Keratinocyte (primary cell): ENCODE results near the gene TNS3. TPM values are rescaled to one million over a fixed set of nuclear protein-coding genes. Genes with fewer than 3 reads are reported as not detected.

ENCODE experiments used
- DNase-seq: peaks from one replicate; pipeline ENCODE4 v3.0.0-alpha.2; 2011; ENCODE audit warnings: low read depth, missing footprints, low spot score
- FAIRE-seq: peaks from 2 replicates; lab custom pipeline; 2011; peaks lifted over from hg19 to GRCh38; lab: Jason Lieb, UNC
- H2AFZ ChIP-seq: 2 replicates; pipeline ENCODE4 v1.6.0; 2012; ENCODE audit warnings: low read length, control low read depth, inconsistent platforms; ENCODE audit not compliant: control insufficient read depth
- H3K27ac ChIP-seq: 2 replicates; pipeline ENCODE4 v1.5.1; 2011; ENCODE audit warnings: low read length; ENCODE audit not compliant: control insufficient read depth, insufficient read depth
- H3K27me3 ChIP-seq: 3 replicates; pipeline ENCODE4 v1.6.0; 2011; ENCODE audit warnings: low read length; ENCODE audit not compliant: control insufficient read depth, insufficient read depth; ENCODE audit errors: extremely low read depth
- H3K36me3 ChIP-seq, 2 experiments: 2 replicates in 1 of 2; 3 replicates in 1 of 2; pipeline ENCODE4 v1.5.1; 2011; ENCODE audit warnings: low read length in 2 of 2, mild to moderate bottlenecking in 1 of 2; ENCODE audit not compliant: control insufficient read depth in 2 of 2, insufficient read depth in 2 of 2; ENCODE audit errors: extremely low read depth in 1 of 2
- H3K4me1 ChIP-seq: 3 replicates; pipeline ENCODE4 v1.5.1; 2011; ENCODE audit warnings: low read length; ENCODE audit not compliant: control insufficient read depth, insufficient read depth; ENCODE audit errors: extremely low read depth
- H3K4me2 ChIP-seq: 3 replicates; pipeline ENCODE4 v1.6.0; 2011; ENCODE audit warnings: low read depth, low read length; ENCODE audit not compliant: control insufficient read depth, insufficient read depth; ENCODE audit errors: extremely low read depth
- H3K4me3 ChIP-seq, 3 experiments: fragments of 200-600 bp in 1 of 3; sonication (generic) in 1 of 3; 2 replicates in 2 of 3; 3 replicates in 1 of 3; pipeline ENCODE4 v1.5.1; 2011 to 2016; ENCODE audit warnings: low read length in 3 of 3, mild to moderate bottlenecking in 3 of 3, control low read depth in 2 of 3, inconsistent platforms in 1 of 3, low read depth in 1 of 3, mixed read lengths in 1 of 3, mixed run types in 1 of 3, moderate library complexity in 1 of 3; ENCODE audit not compliant: control insufficient read depth in 2 of 3, insufficient read depth in 2 of 3; ENCODE audit errors: extremely low read depth in 1 of 3
- H3K79me2 ChIP-seq: 2 replicates; pipeline ENCODE4 v1.6.0; 2012; ENCODE audit warnings: low read length; ENCODE audit not compliant: control insufficient read depth, insufficient read depth
- H3K9ac ChIP-seq: 3 replicates; pipeline ENCODE4 v1.6.0; 2011; ENCODE audit warnings: low read length; ENCODE audit not compliant: control insufficient read depth, insufficient read depth; ENCODE audit errors: extremely low read depth
- H3K9me1 ChIP-seq: 3 replicates; pipeline ENCODE4 v1.6.0; 2011; ENCODE audit warnings: low read length; ENCODE audit not compliant: control insufficient read depth, insufficient read depth; ENCODE audit errors: extremely low read depth
- H3K9me3 ChIP-seq: 2 replicates; pipeline ENCODE4 v1.5.1; 2012; ENCODE audit warnings: low read depth, low read length; ENCODE audit not compliant: control insufficient read depth
- H4K20me1 ChIP-seq: 3 replicates; pipeline ENCODE4 v1.6.0; 2011; ENCODE audit warnings: low read length; ENCODE audit not compliant: control insufficient read depth, insufficient read depth; ENCODE audit errors: extremely low read depth
- EZH2 ChIP-seq: IDR thresholded peaks from one replicate; pipeline ENCODE4 v1.6.1; 2012; ENCODE audit warnings: inconsistent platforms, mild to moderate bottlenecking, low read length, moderate library complexity
- dilution Hi-C: fragments of 300-500 bp; cut with MboI; formaldehyde crosslinking; loops from one replicate; pipeline ENCODE4 v1.7.0; 2020; ENCODE audit warnings: low sequenced_read_pairs; ENCODE audit not compliant: extremely low pct_ligation_motif_present
- polyA plus RNA-seq, 5 experiments: library from polyadenylated mRNA; depleted of rRNA in 3 of 5; stranded (reverse) in 3 of 5; stranded (forward) in 1 of 5; unstranded in 1 of 5; fragments of >200 nt; gene quantifications; 1 replicate in 1 of 5; 2 replicates in 3 of 5; 3 replicates in 1 of 5; pipeline versions ENCODE4 v1.2.1 to v1.2.3, GENCODE V29; 2011 to 2012; ENCODE audit warnings: missing spikeins in 2 of 5, low read depth in 1 of 5, low replicate concordance in 1 of 5
- TF ChIP-seq, protein P1 (sequence below), 3 experiments: IDR thresholded peaks in 1 of 3; conservative IDR thresholded peaks in 1 of 3; optimal IDR thresholded peaks in 1 of 3; 2 replicates in 2 of 3; 3 replicates in 1 of 3; pipeline versions ENCODE3 to v1.5.1; 2011; ENCODE audit warnings: low read length in 3 of 3, mild to moderate bottlenecking in 3 of 3, moderate library complexity in 2 of 3, control low read depth in 1 of 3, inconsistent platforms in 1 of 3; ENCODE audit not compliant: insufficient read depth in 2 of 3; ENCODE audit errors: extremely low read depth in 1 of 3

Gene TNS3
- polyA plus RNA-seq, 1 donor (not counting 4 experiments of a cell fraction or from before 2014, with no cell fraction given): 3.9 TPM

DNA sequence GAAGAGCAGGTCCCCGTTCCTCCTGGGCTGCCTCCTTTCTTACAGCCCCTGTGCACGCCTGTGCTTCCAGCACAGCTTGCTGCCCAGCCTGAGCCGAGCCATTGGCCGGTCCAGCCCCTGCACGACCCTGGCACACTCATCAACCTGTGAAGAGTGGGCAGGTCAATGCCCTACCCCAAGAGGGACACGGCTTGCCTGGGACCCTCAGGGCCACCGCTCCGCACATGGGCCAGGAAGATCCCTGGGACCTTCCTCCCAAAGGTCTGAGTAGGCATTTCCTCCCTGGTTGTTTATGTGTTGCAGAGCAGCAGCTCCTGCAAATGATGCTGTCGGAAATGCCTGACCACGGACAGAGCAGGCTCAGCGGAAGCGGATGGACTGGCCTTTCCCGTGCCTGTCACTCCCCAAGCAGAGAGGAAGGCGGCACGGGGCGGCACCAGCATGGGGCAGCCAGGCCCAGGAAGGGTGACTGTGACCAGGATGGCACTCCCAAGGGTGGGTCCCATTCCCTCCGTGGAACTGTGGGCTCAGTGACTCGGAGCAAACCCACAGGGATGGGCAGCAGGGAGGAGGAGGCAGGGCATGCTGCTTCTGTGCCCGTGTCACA is 252.5 kb downstream of the TNS3 start:
- Histone ChIP-seq H3K27ac (no peak overlapping the region), H4K20me1 (no peaks in the 10 kb centered on the region)
- no peak for DNase-seq

DNA sequence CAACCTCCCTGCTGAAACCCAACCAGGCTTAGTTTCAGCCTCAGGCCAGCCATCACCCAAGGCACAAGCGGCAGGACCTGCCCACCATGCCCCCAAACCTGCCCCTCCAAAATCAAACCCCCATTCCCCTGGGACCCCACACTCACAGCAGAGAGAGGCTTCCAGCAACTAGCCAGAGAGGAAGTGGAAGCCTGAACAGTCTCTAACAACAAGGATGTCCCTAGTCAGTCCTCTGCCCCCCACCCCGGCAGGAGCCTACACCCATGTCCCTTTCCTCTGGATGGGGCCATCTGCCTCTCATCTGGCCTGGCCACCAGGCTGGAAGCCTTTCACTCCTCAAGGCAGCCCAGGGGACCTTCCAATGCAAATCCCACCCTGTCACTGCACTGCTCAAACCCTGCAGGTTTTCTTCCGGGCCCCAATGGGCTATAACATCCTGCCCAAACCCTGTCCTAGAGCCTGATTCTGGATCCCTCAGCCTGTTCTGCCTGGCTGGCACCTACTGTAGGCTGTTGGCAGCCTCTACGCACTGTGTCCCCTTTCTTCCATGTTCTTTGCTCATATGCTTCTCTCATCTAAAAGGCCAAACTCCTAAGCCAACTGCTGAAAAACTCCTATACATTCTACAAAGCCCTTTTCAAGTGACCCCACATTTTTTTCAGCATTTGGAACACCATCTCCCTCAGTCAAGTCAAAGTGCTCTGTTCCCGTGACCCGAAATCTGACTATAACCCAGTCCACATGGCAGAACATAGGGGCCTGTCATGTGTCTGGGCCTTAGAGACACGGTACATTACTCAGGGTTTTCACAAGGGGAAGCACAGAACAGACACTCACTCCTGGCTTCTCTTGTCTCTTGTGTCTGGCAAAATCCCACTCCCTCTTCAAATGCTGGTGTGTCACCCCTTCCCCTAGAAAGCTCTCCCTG is 253.3 kb downstream of the TNS3 start:
- dilution Hi-C loops: no loop called here
- H3K9ac ChIP-seq: peak overlapping the region; percentile 45
- H3K36me3 ChIP-seq: no peaks in the 10 kb centered on the region
- no peaks in the 10 kb centered on the region for H3K9me3 ChIP-seq
- peak overlapping the region; percentile 70 for H2AFZ ChIP-seq
- no peak for DNase-seq
- H3K9me1 ChIP-seq: no peaks in the 10 kb centered on the region
- TF ChIP-seq, protein P1, sequence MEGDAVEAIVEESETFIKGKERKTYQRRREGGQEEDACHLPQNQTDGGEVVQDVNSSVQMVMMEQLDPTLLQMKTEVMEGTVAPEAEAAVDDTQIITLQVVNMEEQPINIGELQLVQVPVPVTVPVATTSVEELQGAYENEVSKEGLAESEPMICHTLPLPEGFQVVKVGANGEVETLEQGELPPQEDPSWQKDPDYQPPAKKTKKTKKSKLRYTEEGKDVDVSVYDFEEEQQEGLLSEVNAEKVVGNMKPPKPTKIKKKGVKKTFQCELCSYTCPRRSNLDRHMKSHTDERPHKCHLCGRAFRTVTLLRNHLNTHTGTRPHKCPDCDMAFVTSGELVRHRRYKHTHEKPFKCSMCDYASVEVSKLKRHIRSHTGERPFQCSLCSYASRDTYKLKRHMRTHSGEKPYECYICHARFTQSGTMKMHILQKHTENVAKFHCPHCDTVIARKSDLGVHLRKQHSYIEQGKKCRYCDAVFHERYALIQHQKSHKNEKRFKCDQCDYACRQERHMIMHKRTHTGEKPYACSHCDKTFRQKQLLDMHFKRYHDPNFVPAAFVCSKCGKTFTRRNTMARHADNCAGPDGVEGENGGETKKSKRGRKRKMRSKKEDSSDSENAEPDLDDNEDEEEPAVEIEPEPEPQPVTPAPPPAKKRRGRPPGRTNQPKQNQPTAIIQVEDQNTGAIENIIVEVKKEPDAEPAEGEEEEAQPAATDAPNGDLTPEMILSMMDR (optimal IDR thresholded peaks at IDR 0.05 in 1 of 3, IDR thresholded peaks at IDR 0.05 in 1 of 3, conservative IDR thresholded peaks at IDR 0.05 in 1 of 3; ENCODE audit: extremely low read depth in 1 of 3, insufficient read depth in 2 of 3, low read length in 3 of 3): no peak
- TF ChIP-seq EZH2: no peak
- H3K4me3 ChIP-seq: peak overlapping the region in 2 of 3 experiments; percentile 28 to 46
- H3K4me2 ChIP-seq: peak overlapping the region; percentile 75
- H3K27me3 ChIP-seq: no peaks in the 10 kb centered on the region
- no peaks in the 10 kb centered on the region for H3K79me2 ChIP-seq
- peak; percentile 73 for FAIRE-seq
- H3K4me1 ChIP-seq: peaks cover 52% of the 10 kb centered on the region
- H4K20me1 ChIP-seq: no peaks in the 10 kb centered on the region
- H3K27ac ChIP-seq: peak overlapping the region; percentile 3

More for the DNA sequence above, 252.5 kb downstream of the TNS3 start:
- Histone ChIP-seq H3K27me3 (no peaks in the 10 kb centered on the region), H3K9ac (no peak overlapping the region), H3K4me2 (no peak overlapping the region), H3K79me2 (no peaks in the 10 kb centered on the region), H3K4me1 (peaks cover 52% of the 10 kb centered on the region), H2AFZ (no peak overlapping the region), H3K4me3 (no peak overlapping the region), H3K9me1 (no peaks in the 10 kb centered on the region), H3K9me3 (no peaks in the 10 kb centered on the region), H3K36me3 (no peaks in the 10 kb centered on the region)
- no peak for FAIRE-seq
- dilution Hi-C loops: no loop called here
- TF ChIP-seq, protein P1 (optimal IDR thresholded peaks at IDR 0.05 in 1 of 3, IDR thresholded peaks at IDR 0.05 in 1 of 3, conservative IDR thresholded peaks at IDR 0.05 in 1 of 3; ENCODE audit: extremely low read depth in 1 of 3, insufficient read depth in 2 of 3, low read length in 3 of 3): no peak
- no peak for TF ChIP-seq EZH2
